Gastroesophageal sphincter (tissue), 4 donors: ENCODE data around the gene GATA1. TPM values are rescaled to one million over a fixed set of nuclear protein-coding genes. Genes with fewer than 3 reads are reported as not detected.
A peak's percentile ranks its signal among the peaks of the same experiment; 100 is the strongest.

Experiments
- ATAC-seq: fragments of 150-250 bp; one replicate; pipeline ENCODE4 v1.9.1; 2016; ENCODE audit warnings: mild to moderate bottlenecking, moderate library complexity
- H3K27ac ChIP-seq, 4 donors: fragments of 200-600 bp; sonication (generic) in 3 of 4; 1 replicate in 3 of 4; 2 replicates in 1 of 4; pipeline ENCODE4 v1.5.1; 2016 to 2019
- H3K27me3 ChIP-seq: fragments of 200-600 bp; sonication (generic); one replicate; pipeline ENCODE4 v1.5.1; 2019
- H3K36me3 ChIP-seq, 2 donors: fragments of 200-600 bp; sonication (generic); one replicate each; pipeline ENCODE4 v1.5.1; 2019; ENCODE audit warnings: control low read depth in 1 of 2
- H3K4me1 ChIP-seq, 3 donors: fragments of 200-600 bp; sonication (generic); 1 replicate in 2 of 3; 2 replicates in 1 of 3; pipeline ENCODE4 v1.5.1; 2016 to 2019; ENCODE audit warnings: control low read depth in 2 of 3
- H3K4me3 ChIP-seq, 2 donors: fragments of 200-600 bp; sonication (generic); one replicate each; pipeline ENCODE4 v1.5.1; 2019; ENCODE audit warnings: mild to moderate bottlenecking in 1 of 2, moderate library complexity in 1 of 2
- H3K9me3 ChIP-seq, 3 donors: fragments of 200-600 bp; sonication (generic); one replicate each; pipeline ENCODE4 v1.5.1; 2017 to 2019; ENCODE audit warnings: control low read depth in 2 of 3
- CTCF ChIP-seq, 4 experiments: fragments of 200-600 bp in 2 of 4; fragments of 450-650 bp in 2 of 4; sonication (generic) in 1 of 4; IDR thresholded peaks; one replicate each; pipeline ENCODE4 v1.5.1; 2017 to 2019; ENCODE audit warnings: antibody characterized with exemption in 4 of 4, mild to moderate bottlenecking in 2 of 4, moderate library complexity in 2 of 4
- EP300 ChIP-seq: sonication (generic); formaldehyde crosslinking; IDR thresholded peaks from one replicate; pipeline ENCODE4 v1.6.1; 2017; ENCODE audit warnings: antibody characterized with exemption, mild to moderate bottlenecking
- POLR2A ChIP-seq, 2 donors: fragments of 450-650 bp; IDR thresholded peaks; one replicate each; pipeline ENCODE4 v1.6.1; 2017; ENCODE audit warnings: antibody characterized with exemption in 2 of 2, mild to moderate bottlenecking in 2 of 2, moderate library complexity in 1 of 2
- POLR2AphosphoS5 ChIP-seq: sonication (generic); formaldehyde crosslinking; IDR thresholded peaks from one replicate; pipeline ENCODE4 v1.6.1; 2017; ENCODE audit warnings: antibody characterized with exemption
- WGBS, 2 donors: methylation state at CpG; one replicate each; pipeline ENCODE4 v1.1.5; 2018; ENCODE audit warnings: low coverage in 1 of 2; 5-methylcytosine and 5-hydroxymethylcytosine counted together
- total RNA-seq, 4 donors: library from RNA; depleted of rRNA; stranded (reverse); fragments of >200 nt; gene quantifications; one replicate each; pipeline ENCODE4 v1.1.0, GENCODE V29; 2016

Gene GATA1
- total RNA-seq: not detected

DNA sequence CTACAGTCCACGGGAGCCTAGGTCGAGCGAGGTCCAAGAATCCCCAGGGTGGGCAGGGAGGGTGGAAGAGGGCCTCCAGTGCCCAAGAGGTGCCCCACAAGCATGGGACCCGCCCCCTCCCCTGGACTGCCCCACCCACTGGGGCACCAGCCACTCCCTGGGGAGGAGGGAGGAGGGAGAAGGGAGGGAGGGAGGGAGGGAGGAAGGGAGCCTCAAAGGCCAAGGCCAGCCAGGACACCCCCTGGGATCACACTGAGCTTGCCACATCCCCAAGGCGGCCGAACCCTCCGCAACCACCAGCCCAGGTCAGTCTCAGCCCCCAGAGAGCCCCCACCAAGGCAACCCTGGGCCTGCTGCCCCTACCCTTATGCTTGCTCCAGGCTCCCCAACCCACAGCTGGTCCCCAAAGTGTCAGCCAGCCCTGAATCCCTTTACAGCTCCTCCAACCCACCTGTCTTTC, at the start of gene GATA1:
Gene GATA1 (plus strand): TSS at position 250 of the 460 bp plus-strand sequence. CDS start 4,520 bp downstream, outside the sequence.
- H3K27ac ChIP-seq: no peak within 1 kb of the TSS
- no peak for TF ChIP-seq POLR2A (IDR thresholded peaks at IDR 0.05)
- no peak for TF ChIP-seq EP300
- no peak for TF ChIP-seq CTCF (IDR thresholded peaks at IDR 0.05)
- TF ChIP-seq POLR2AphosphoS5: no peak
- peaks cover 7% of the 10 kb centered on the region for H3K27me3 ChIP-seq
- 60% methylated on average over 2 of the region's 7 CpGs; no CpG with 5 or more reads in 1 of the 2 donors for WGBS, 2 donors
- H3K4me3 ChIP-seq: no peak within 1 kb of the TSS
- H3K36me3 ChIP-seq: no peaks in the 10 kb centered on the region
- H3K9me3 ChIP-seq: no peaks in the 10 kb centered on the region
- H3K4me1 ChIP-seq: no peaks in the 10 kb centered on the region
- ATAC-seq: no peak

DNA sequence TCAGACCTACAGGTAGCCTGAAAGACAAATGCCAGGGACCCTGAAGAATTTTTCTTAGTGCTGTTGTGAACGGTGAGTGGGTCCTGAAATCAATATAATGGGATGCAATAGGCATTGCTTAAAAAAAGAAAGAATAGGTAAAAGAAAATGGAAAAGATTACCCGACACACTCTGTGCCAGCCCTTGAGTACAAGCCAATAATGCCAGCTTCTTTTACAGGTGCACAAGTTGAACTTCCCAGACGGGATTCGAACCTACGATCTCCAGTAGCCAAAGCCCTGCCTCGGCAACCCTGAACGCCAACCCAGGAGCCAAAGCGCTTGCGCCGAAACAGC, 49.5 kb upstream of the GATA1 start:
- peaks cover 0 to 12% (median 0%) of the 10 kb centered on the region in 3 donors for H3K4me1 ChIP-seq
- H3K9me3 ChIP-seq: no peaks in the 10 kb centered on the region
- 0 to 49% methylated on average over 3 to 6 of the region's 10 CpGs for WGBS, 2 donors
- no peaks in the 10 kb centered on the region for H3K36me3 ChIP-seq
- H3K27me3 ChIP-seq: no peaks in the 10 kb centered on the region
- peak overlapping the region in 1 of 2 donors; percentile 59 for H3K4me3 ChIP-seq
- H3K27ac ChIP-seq: peak overlapping the region in 3 of 4 donors; percentile 43 to 90 (median 84)
- no peak for ATAC-seq
- TF ChIP-seq EP300: no peak
- no peak for TF ChIP-seq CTCF (IDR thresholded peaks at IDR 0.05)
- TF ChIP-seq POLR2AphosphoS5: no peak
- no peak for TF ChIP-seq POLR2A (IDR thresholded peaks at IDR 0.05)

GRCh38 chrX:48737213-48737938, 49.0 kb upstream of the GATA1 start:
- TF ChIP-seq POLR2A (IDR thresholded peaks at IDR 0.05): peak; percentile 24 to 53
- TF ChIP-seq POLR2AphosphoS5: peak; percentile 40
- TF ChIP-seq CTCF (IDR thresholded peaks at IDR 0.05): no peak
- Histone ChIP-seq H3K27me3 (no peaks in the 10 kb centered on the region), H3K4me3 (peak overlapping the region; percentile 59 to 94), H3K36me3 (no peaks in the 10 kb centered on the region), H3K9me3 (no peaks in the 10 kb centered on the region), H3K4me1 (peaks cover 0 to 12% (median 0%) of the 10 kb centered on the region in 3 donors), H3K27ac (peak overlapping the region; percentile 84 to 97 (median 92))
- WGBS, 2 donors: 0% methylated on average over 1 to 5 of the region's 48 CpGs
- peak; percentile 100 for ATAC-seq

GRCh38 chrX:48737940-48738339, 48.5 kb upstream of the GATA1 start:
- Histone ChIP-seq H3K4me1 (peaks cover 0 to 12% (median 0%) of the 10 kb centered on the region in 3 donors), H3K27ac (peak overlapping the region; percentile 84 to 97 (median 92)), H3K36me3 (no peaks in the 10 kb centered on the region), H3K27me3 (no peaks in the 10 kb centered on the region), H3K4me3 (peak overlapping the region; percentile 59 to 94), H3K9me3 (no peaks in the 10 kb centered on the region)
- TF ChIP-seq EP300 (no peak), CTCF (IDR thresholded peaks at IDR 0.05) (no peak)
- no peak for ATAC-seq
- WGBS, 2 donors: 46% methylated on average over 6 of the region's 7 CpGs; no CpG with 5 or more reads in 1 of the 2 donors

GRCh38 chrX:48741834-48742233, 44.6 kb upstream of the GATA1 start:
- H3K9me3 ChIP-seq: no peaks in the 10 kb centered on the region

More at GRCh38 chrX:48741834-48742233, 44.6 kb upstream of the GATA1 start:
- WGBS, 2 donors: 89 to 98% methylated on average over 7 of the region's 8 CpGs
- no peak overlapping the region for H3K27ac ChIP-seq
- peaks cover 0 to 6% (median 0%) of the 10 kb centered on the region in 3 donors for H3K4me1 ChIP-seq
- ATAC-seq: no peak
- H3K27me3 ChIP-seq: no peaks in the 10 kb centered on the region
- TF ChIP-seq POLR2AphosphoS5 (no peak), CTCF (IDR thresholded peaks at IDR 0.05) (no peak), EP300 (no peak), POLR2A (IDR thresholded peaks at IDR 0.05) (no peak)
- H3K4me3 ChIP-seq: no peak overlapping the region
- no peaks in the 10 kb centered on the region for H3K36me3 ChIP-seq
